Spleen (tissue), 11 donors: Measurements from ENCODE around the gene HNRNPC. TPM values are rescaled to one million over a fixed set of nuclear protein-coding genes. Genes with fewer than 3 reads are reported as not detected.

Experiments
- DNase-seq: peaks from one replicate; pipeline ENCODE4 v3.0.0-alpha.2; 2020
- H3K27ac ChIP-seq, 8 donors: fragments of 200-600 bp; sonication (generic) in 7 of 8; 1 replicate in 4 of 8; 2 replicates in 4 of 8; pipeline versions ENCODE4 v1.5.0 to v1.8.0; 2016 to 2021; ENCODE audit warnings: inconsistent platforms in 4 of 8, mild to moderate bottlenecking in 4 of 8, moderate library complexity in 1 of 8
- H3K27me3 ChIP-seq, 7 donors: fragments of 200-600 bp; sonication (generic) in 6 of 7; replicated peaks in 1 of 7; 1 replicate in 4 of 7; 2 replicates in 3 of 7; pipeline versions ENCODE4 v1.5.0 to v1.8.0; 2016 to 2021; ENCODE audit warnings: inconsistent platforms in 3 of 7, mild to moderate bottlenecking in 1 of 7
- H3K36me3 ChIP-seq, 6 donors: fragments of 200-600 bp; sonication (generic) in 5 of 6; 1 replicate in 4 of 6; 2 replicates in 2 of 6; pipeline versions ENCODE4 v1.5.0 to v1.8.0; 2016 to 2021; ENCODE audit warnings: inconsistent platforms in 2 of 6
- H3K4me1 ChIP-seq, 6 donors: fragments of 200-600 bp; sonication (generic) in 5 of 6; 1 replicate in 3 of 6; 2 replicates in 3 of 6; pipeline versions ENCODE4 v1.5.0 to v1.8.0; 2016 to 2021; ENCODE audit warnings: inconsistent platforms in 3 of 6
- H3K4me3 ChIP-seq, 8 donors: fragments of 200-600 bp; sonication (generic) in 7 of 8; 1 replicate in 4 of 8; 2 replicates in 4 of 8; pipeline versions ENCODE4 v1.5.0 to v1.8.0; 2016 to 2021; ENCODE audit warnings: inconsistent platforms in 4 of 8, mild to moderate bottlenecking in 4 of 8, moderate library complexity in 2 of 8
- H3K9me3 ChIP-seq, 8 donors: fragments of 200-600 bp; sonication (generic) in 7 of 8; 1 replicate in 4 of 8; 2 replicates in 4 of 8; pipeline versions ENCODE4 v1.5.0 to v1.8.0; 2016 to 2021; ENCODE audit warnings: inconsistent platforms in 4 of 8
- POLR2A ChIP-seq, 3 donors: fragments of 450-650 bp; IDR thresholded peaks; one replicate each; pipeline ENCODE4 v1.5.1; 2017; ENCODE audit warnings: antibody characterized with exemption in 3 of 3, mild to moderate bottlenecking in 1 of 3
- POLR2AphosphoS5 ChIP-seq, 3 donors: sonication (generic); formaldehyde crosslinking; IDR thresholded peaks; one replicate each; pipeline ENCODE4 v1.5.1; 2017; ENCODE audit warnings: antibody characterized with exemption in 3 of 3
- WGBS, 5 donors: extraction: QIAGEN DNeasy Blood & Tissue Kit in 3 of 5; methylation state at CpG; one replicate each; pipeline versions ENCODE4 v1.1.5 to v1.1.7; 2013 to 2018; 5-methylcytosine and 5-hydroxymethylcytosine counted together
- intact Hi-C: fragments of 100-400 bp; cut with DNase I; formaldehyde crosslinking; loops from one replicate; pipeline ENCODE4 v1.15.0; 2023; ENCODE audit warnings: low total_unique reads
- polyA plus RNA-seq, 3 donors: library from polyadenylated mRNA; stranded (reverse); fragments of 200-250 nt; gene quantifications; one replicate each; pipeline ENCODE4 v1.2.1, GENCODE V29; 2013
- total RNA-seq, 7 donors: library from RNA; depleted of rRNA in 3 of 7; stranded (reverse); fragments of >200 nt in 3 of 7; fragmentation: NEBNext Ultra II Directional in 4 of 7; extraction: Animal tissue kit (Norgen Biotek cat#: 25700) in 4 of 7; gene quantifications; one replicate each; pipeline versions ENCODE4 v1.1.0 to v1.2.1, GENCODE V29; 2016 to 2021
- TF ChIP-seq, protein P1 (sequence below), 11 experiments: fragments of 200-600 bp in 7 of 11; fragments of 450-650 bp in 4 of 11; sonication (generic) in 4 of 11; IDR thresholded peaks in 8 of 11; conservative IDR thresholded peaks in 3 of 11; 1 replicate in 7 of 11; 2 replicates in 4 of 11; pipeline versions ENCODE4 v1.4.0 to v1.8.0; 2016 to 2021; ENCODE audit warnings: antibody characterized with exemption in 11 of 11, inconsistent platforms in 4 of 11, mild to moderate bottlenecking in 1 of 11
- donor health status: healthy with polysubstance abuse.
- donor health status: DM: no; HTN: no; CAD: no; lungs with moderate emphysema.
- donor health status: DM: no; HTN: no; CAD: no.
- donor health status: Bipolar disorder and iron deficiency.
- donor health status: healthy.
- donor health status: DM: no; HTN: no; CAD: no.
- donor health status: DM: yes; HTN: yes; CAD: no.

Gene HNRNPC
- total and polyA plus RNA-seq, 10 donors = 374 to 824 (median 517) TPM

DNA sequence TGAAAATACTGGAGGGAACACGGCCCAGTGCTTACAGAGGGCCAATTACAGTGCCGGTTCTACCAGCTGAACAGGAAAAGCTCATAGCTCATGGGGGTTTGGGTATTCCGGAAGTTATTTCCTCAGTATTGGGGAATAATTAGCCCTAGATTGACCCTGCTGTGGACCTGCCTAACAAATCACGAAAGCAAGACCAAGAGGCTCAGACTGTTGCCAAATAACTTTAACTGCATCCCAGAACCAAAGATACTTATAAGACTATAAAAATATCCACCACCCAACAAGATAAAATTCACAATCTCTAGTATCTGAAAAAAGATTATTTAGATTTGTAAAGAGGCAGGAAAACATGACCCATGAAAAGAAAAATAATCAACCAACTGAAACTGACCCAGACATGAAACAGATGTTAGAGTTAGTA lies 105.4 kb downstream of the HNRNPC start:
- H3K27ac ChIP-seq = no peak overlapping the region
- intact Hi-C loops = no loop called here
- H3K4me3 ChIP-seq = no peak overlapping the region
- WGBS, 5 donors = 51 to 71% (median 68%) methylated on average over 4 of the region's 4 CpGs
- no peaks in the 10 kb centered on the region for H3K9me3 ChIP-seq
- TF ChIP-seq POLR2A (IDR thresholded peaks at IDR 0.05) (no peak), POLR2AphosphoS5 (IDR thresholded peaks at IDR 0.05) (no peak)
- TF ChIP-seq, protein P1, sequence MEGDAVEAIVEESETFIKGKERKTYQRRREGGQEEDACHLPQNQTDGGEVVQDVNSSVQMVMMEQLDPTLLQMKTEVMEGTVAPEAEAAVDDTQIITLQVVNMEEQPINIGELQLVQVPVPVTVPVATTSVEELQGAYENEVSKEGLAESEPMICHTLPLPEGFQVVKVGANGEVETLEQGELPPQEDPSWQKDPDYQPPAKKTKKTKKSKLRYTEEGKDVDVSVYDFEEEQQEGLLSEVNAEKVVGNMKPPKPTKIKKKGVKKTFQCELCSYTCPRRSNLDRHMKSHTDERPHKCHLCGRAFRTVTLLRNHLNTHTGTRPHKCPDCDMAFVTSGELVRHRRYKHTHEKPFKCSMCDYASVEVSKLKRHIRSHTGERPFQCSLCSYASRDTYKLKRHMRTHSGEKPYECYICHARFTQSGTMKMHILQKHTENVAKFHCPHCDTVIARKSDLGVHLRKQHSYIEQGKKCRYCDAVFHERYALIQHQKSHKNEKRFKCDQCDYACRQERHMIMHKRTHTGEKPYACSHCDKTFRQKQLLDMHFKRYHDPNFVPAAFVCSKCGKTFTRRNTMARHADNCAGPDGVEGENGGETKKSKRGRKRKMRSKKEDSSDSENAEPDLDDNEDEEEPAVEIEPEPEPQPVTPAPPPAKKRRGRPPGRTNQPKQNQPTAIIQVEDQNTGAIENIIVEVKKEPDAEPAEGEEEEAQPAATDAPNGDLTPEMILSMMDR (IDR thresholded peaks at IDR 0.05 in 8 of 11, conservative IDR thresholded peaks at IDR 0.05 in 3 of 11) = no peak
- H3K4me1 ChIP-seq = no peaks in the 10 kb centered on the region
- H3K27me3 ChIP-seq = peaks cover 0 to 11% (median 0%) of the 10 kb centered on the region in 7 donors
- H3K36me3 ChIP-seq = no peaks in the 10 kb centered on the region
- DNase-seq = no peak

DNA sequence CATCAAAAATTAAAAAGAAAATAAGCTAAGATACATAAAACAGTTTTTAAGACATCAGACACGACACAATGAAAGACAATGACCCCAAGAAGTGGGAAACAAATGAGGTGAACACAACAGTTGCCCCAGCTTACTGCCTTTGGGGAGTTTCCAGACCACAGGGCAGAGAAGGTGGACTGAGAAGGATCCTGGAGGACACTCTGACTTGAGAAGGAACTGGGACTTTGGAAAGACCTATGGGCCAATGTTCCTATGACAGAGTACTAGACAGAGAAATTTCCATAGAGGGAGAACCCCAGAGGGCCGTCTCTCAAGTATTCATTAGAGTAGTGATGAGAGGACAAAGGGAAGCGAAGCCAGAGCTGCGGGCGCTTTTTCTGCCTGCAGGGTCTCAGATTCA lies 107.2 kb downstream of the HNRNPC start:
- Histone ChIP-seq H3K9me3 (no peaks in the 10 kb centered on the region), H3K4me3 (no peak overlapping the region), H3K27me3 (peaks cover 0 to under 1% (median 0%) of the 10 kb centered on the region in 7 donors), H3K27ac (no peak overlapping the region), H3K4me1 (no peaks in the 10 kb centered on the region), H3K36me3 (no peaks in the 10 kb centered on the region)
- whole genome bisulfite sequencing, 5 donors = 71 to 77% (median 74%) methylated on average over 5 of the region's 5 CpGs
- TF ChIP-seq POLR2A (IDR thresholded peaks at IDR 0.05) = no peak
- TF ChIP-seq POLR2AphosphoS5 (IDR thresholded peaks at IDR 0.05) = no peak
- TF ChIP-seq, protein P1 (IDR thresholded peaks at IDR 0.05 in 8 of 11, conservative IDR thresholded peaks at IDR 0.05 in 3 of 11) = no peak
- intact Hi-C loops = no loop called here
- DNase-seq = no peak

DNA sequence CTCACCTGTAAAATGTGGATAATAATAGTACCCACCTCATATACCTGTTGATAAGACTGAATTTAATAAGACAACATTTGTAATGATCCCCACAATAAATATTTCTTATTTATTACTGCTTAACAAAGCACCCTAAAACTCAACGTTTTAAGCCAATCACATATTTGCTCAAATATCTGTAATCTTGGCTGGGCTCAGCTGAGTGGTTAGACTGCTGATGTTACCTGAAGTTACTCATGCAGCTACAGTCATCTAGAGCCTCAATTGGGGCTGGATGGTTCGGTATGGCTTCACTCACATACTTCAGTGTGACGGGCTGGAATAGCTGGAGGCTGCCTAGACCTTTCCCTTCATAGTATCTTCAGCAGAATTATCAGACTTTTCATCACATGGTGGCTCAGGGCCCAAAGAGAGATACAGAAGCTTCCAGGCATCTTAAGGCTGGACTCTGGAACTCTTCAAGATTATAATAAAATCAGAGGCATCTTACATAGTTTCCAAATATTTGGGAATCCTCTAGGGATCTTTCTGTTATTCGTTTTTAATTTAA lies 109.1 kb downstream of the HNRNPC start:
- H3K27ac ChIP-seq = no peak overlapping the region
- no peak overlapping the region for H3K4me3 ChIP-seq
- no peaks in the 10 kb centered on the region for H3K9me3 ChIP-seq
- intact Hi-C loops = no loop called here
- 81 to 87% (median 82%) methylated on average over 4 of the region's 4 CpGs for WGBS, 5 donors
- TF ChIP-seq POLR2AphosphoS5 (IDR thresholded peaks at IDR 0.05) (no peak), POLR2A (IDR thresholded peaks at IDR 0.05) (no peak)
- TF ChIP-seq, protein P1 (IDR thresholded peaks at IDR 0.05 in 8 of 11, conservative IDR thresholded peaks at IDR 0.05 in 3 of 11) = no peak
- no peaks in the 10 kb centered on the region for H3K4me1 ChIP-seq
- no peaks in the 10 kb centered on the region for H3K36me3 ChIP-seq
- H3K27me3 ChIP-seq = no peaks in the 10 kb centered on the region
- DNase-seq = no peak

Other genes with a start within 250 kb of the HNRNPC start
- 100 to 1,000 TPM; 101 to 335 (median 270) TPM for gene NDRG2, start 244.4 kb downstream of the HNRNPC start, total RNA-seq
- 100 to 1,000 TPM in 1 of 3 donors, 10 to 100 TPM in 2; 72.4 to 174 (median 74.1) TPM for gene NDRG2, start 244.4 kb downstream of the HNRNPC start, polyA plus RNA-seq
- under 1 TPM in 3 of 7 donors, not detected in 4; 0.57 to 0.91 (median 0.76) TPM for gene TPPP2, start 239.2 kb downstream of the HNRNPC start, total RNA-seq
- under 1 TPM in 2 of 3 donors, not detected in 1; 0.09 to 0.22 TPM for gene TPPP2, start 239.2 kb downstream of the HNRNPC start, polyA plus RNA-seq
- under 1 TPM in 1 of 7 donors, not detected in 6; 0.30 TPM for gene RNASE13, start 234.6 kb downstream of the HNRNPC start, total RNA-seq
- gene RNASE13, start 234.6 kb downstream of the HNRNPC start, polyA plus RNA-seq = not detected
- gene RNASE7, start 227.1 kb downstream of the HNRNPC start, total RNA-seq = not detected
- gene RNASE7, start 227.1 kb downstream of the HNRNPC start, polyA plus RNA-seq = not detected
- gene RNASE8, start 211.6 kb downstream of the HNRNPC start, total RNA-seq = not detected
- gene RNASE8, start 211.6 kb downstream of the HNRNPC start, polyA plus RNA-seq = not detected
- 100 to 1,000 TPM in 4 of 7 donors, 10 to 100 TPM in 3; 57.0 to 151 (median 102) TPM for gene ARHGEF40, start 199.1 kb downstream of the HNRNPC start, total RNA-seq
- gene ARHGEF40, start 199.1 kb downstream of the HNRNPC start, polyA plus RNA-seq = 10 to 100 TPM in 2 of 3 donors, 1 to 10 TPM in 1; 9.8 to 47.1 (median 17.7) TPM
- gene ZNF219, start 170.8 kb downstream of the HNRNPC start, total RNA-seq = 10 to 100 TPM; 10.7 to 26.7 (median 16.6) TPM
- 10 to 100 TPM in 1 of 3 donors, 1 to 10 TPM in 2; 5.5 to 11.8 (median 5.5) TPM for gene ZNF219, start 170.8 kb downstream of the HNRNPC start, polyA plus RNA-seq
- gene TMEM253, start 168.4 kb downstream of the HNRNPC start, total RNA-seq = 1 to 10 TPM in 1 of 7 donors, under 1 TPM in 1, not detected in 5; 0.57 to 1.5 TPM
- gene TMEM253, start 168.4 kb downstream of the HNRNPC start, polyA plus RNA-seq = under 1 TPM; 0.11 to 0.29 (median 0.15) TPM
- not detected for gene OR5AU1, start 113.4 kb downstream of the HNRNPC start, total RNA-seq
- gene OR5AU1, start 113.4 kb downstream of the HNRNPC start, polyA plus RNA-seq = not detected
- 1 to 10 TPM in 3 of 7 donors, under 1 TPM in 4; 0.33 to 4.0 (median 0.87) TPM for gene RPGRIP1, start 10.6 kb upstream of the HNRNPC start, total RNA-seq
- 1 to 10 TPM in 1 of 3 donors, under 1 TPM in 2; 0.46 to 1.3 (median 0.61) TPM for gene RPGRIP1, start 10.6 kb upstream of the HNRNPC start, polyA plus RNA-seq
- 10 to 100 TPM; 53.1 to 65.3 (median 58.0) TPM for gene SUPT16H, start 114.6 kb upstream of the HNRNPC start, total RNA-seq
- 10 to 100 TPM; 41.3 to 56.0 (median 49.5) TPM for gene SUPT16H, start 114.6 kb upstream of the HNRNPC start, polyA plus RNA-seq
- 10 to 100 TPM; 83.9 to 99.4 (median 90.8) TPM for gene CHD8, start 186.7 kb upstream of the HNRNPC start, total RNA-seq
- gene CHD8, start 186.7 kb upstream of the HNRNPC start, polyA plus RNA-seq = 10 to 100 TPM; 23.8 to 38.2 (median 30.5) TPM
- 10 to 100 TPM; 21.5 to 34.2 (median 29.3) TPM for gene RAB2B, start 207.5 kb upstream of the HNRNPC start, total RNA-seq
- gene RAB2B, start 207.5 kb upstream of the HNRNPC start, polyA plus RNA-seq = 10 to 100 TPM in 2 of 3 donors, 1 to 10 TPM in 1; 7.2 to 19.9 (median 12.2) TPM
- gene TOX4, start 207.8 kb upstream of the HNRNPC start, total RNA-seq = 10 to 100 TPM; 45.7 to 70.8 (median 65.1) TPM
- 10 to 100 TPM in 2 of 3 donors, 1 to 10 TPM in 1; 9.9 to 17.5 (median 12.1) TPM for gene TOX4, start 207.8 kb upstream of the HNRNPC start, polyA plus RNA-seq
- gene METTL3, start 241.9 kb upstream of the HNRNPC start, total RNA-seq = 10 to 100 TPM; 52.0 to 88.7 (median 64.8) TPM
- 10 to 100 TPM; 46.2 to 61.1 (median 47.7) TPM for gene METTL3, start 241.9 kb upstream of the HNRNPC start, polyA plus RNA-seq